WTC11 (cell line): ENCODE results near the gene SLC25A21. TPM values are rescaled to one million over a fixed set of nuclear protein-coding genes. Genes with fewer than 3 reads are reported as not detected.

Experiments
- ATAC-seq: fragments of 200-7000 bp; cut with Tn5 transposase; 2 replicates; pipeline ENCODE4 v1.10.0; 2021; ENCODE audit warnings: mild to moderate bottlenecking, moderate library complexity
- CTCF ChIA-PET: fragments of 300-600 bp; sonication (Branson Sonifier 250); formaldehyde crosslinking; loops from one replicate; lab custom pipeline; 2021; ENCODE audit warnings: antibody characterized with exemption; lab: Charles Lee
- POLR2A ChIA-PET: fragments of 350-600 bp; sonication (Branson Sonifier 250); formaldehyde crosslinking; loops from one replicate; lab custom pipeline; 2021; ENCODE audit warnings: antibody characterized with exemption; lab: Charles Lee
- DNase-seq: peaks from one replicate; pipeline ENCODE4 v3.0.0; 2021; ENCODE audit warnings: low spot score
- H3K27ac Mint-ChIP-seq: 2 replicates; pipeline ENCODE4 v1.8.0; 2021; ENCODE audit warnings: mixed read lengths
- H3K27me3 Mint-ChIP-seq: 2 replicates; pipeline ENCODE4 v1.8.0; 2021; ENCODE audit warnings: low read depth, mild to moderate bottlenecking, moderate library complexity, mixed read lengths
- H3K36me3 Mint-ChIP-seq: 2 replicates; pipeline ENCODE4 v1.8.0; 2021; ENCODE audit warnings: mixed read lengths
- H3K4me1 Mint-ChIP-seq: 2 replicates; pipeline ENCODE4 v1.8.0; 2022; ENCODE audit warnings: mixed read lengths
- H3K4me3 Mint-ChIP-seq: 2 replicates; pipeline ENCODE4 v1.8.0; 2021; ENCODE audit warnings: mild to moderate bottlenecking, moderate library complexity, mixed read lengths
- H3K9me3 Mint-ChIP-seq: 2 replicates; pipeline ENCODE4 v1.8.0; 2021; ENCODE audit warnings: mixed read lengths
- CBFB ChIP-seq: sonication (generic); formaldehyde crosslinking; IDR thresholded peaks from 2 replicates; pipeline ENCODE4 v1.8.1; 2022; ENCODE audit warnings: mild to moderate bottlenecking, low read depth, missing genetic modification reagents
- CREB1 ChIP-seq: sonication (generic); formaldehyde crosslinking; IDR thresholded peaks from 2 replicates; pipeline ENCODE4 v1.8.0; 2023; ENCODE audit warnings: mild to moderate bottlenecking, missing genetic modification reagents
- JAZF1 ChIP-seq: fragments of 250-450 bp; sonication (Bioruptor Pico); IDR thresholded peaks from 2 replicates; pipeline ENCODE4 v1.9.0; 2021; ENCODE audit warnings: moderate library complexity, mild to moderate bottlenecking, inconsistent platforms
- NR3C1 ChIP-seq: sonication (generic); formaldehyde crosslinking; conservative IDR thresholded peaks from 2 replicates; pipeline ENCODE4 v1.8.1; 2023; ENCODE audit warnings: low read depth, mild to moderate bottlenecking, missing genetic modification reagents
- PRDM15 ChIP-seq: sonication (generic); formaldehyde crosslinking; IDR thresholded peaks from 2 replicates; pipeline ENCODE4 v1.8.0; 2022; ENCODE audit warnings: missing genetic modification reagents
- SP1 ChIP-seq: sonication (generic); formaldehyde crosslinking; conservative IDR thresholded peaks from 2 replicates; pipeline ENCODE4 v1.8.1; 2022; ENCODE audit warnings: missing genetic modification reagents
- ZNF121 ChIP-seq: sonication (generic); formaldehyde crosslinking; IDR thresholded peaks from 2 replicates; pipeline ENCODE4 v1.8.0; 2023; ENCODE audit warnings: missing genetic modification reagents
- ZNF281 ChIP-seq: sonication (generic); formaldehyde crosslinking; IDR thresholded peaks from 2 replicates; pipeline ENCODE4 v1.8.0; 2023; ENCODE audit warnings: mild to moderate bottlenecking, missing genetic modification reagents
- ZNF317 ChIP-seq: sonication (generic); formaldehyde crosslinking; IDR thresholded peaks from 2 replicates; pipeline ENCODE4 v1.8.1; 2023; ENCODE audit warnings: low read depth, mild to moderate bottlenecking, moderate library complexity, missing genetic modification reagents, borderline replicate concordance
- ZNF423 ChIP-seq: fragments of 250-450 bp; sonication (Bioruptor Pico); IDR thresholded peaks from 2 replicates; pipeline ENCODE4 v2.1.2; 2022; ENCODE audit warnings: mild to moderate bottlenecking, moderate library complexity
- ZNF425 ChIP-seq: fragments of 250-450 bp; sonication (Bioruptor Pico); conservative IDR thresholded peaks from 2 replicates; pipeline ENCODE4 v1.9.0; 2021; ENCODE audit warnings: mild to moderate bottlenecking
- ZNF512 ChIP-seq: sonication (generic); formaldehyde crosslinking; IDR thresholded peaks from 2 replicates; pipeline ENCODE4 v1.8.1; 2022; ENCODE audit warnings: missing genetic modification reagents, borderline replicate concordance
- total RNA-seq: library from RNA; stranded (reverse); gene quantifications from 3 replicates; pipeline ENCODE4 v1.2.3, GENCODE V29; 2021
- TF ChIP-seq, protein P1 (sequence below): sonication (generic); formaldehyde crosslinking; IDR thresholded peaks from 2 replicates; pipeline ENCODE4 v1.8.0; 2022; ENCODE audit warnings: mild to moderate bottlenecking, missing genetic modification reagents

SLC25A21 gene
- total RNA-seq, 1 experiment from 2014 or later, result 8.2 TPM

- POLR2A ChIA-PET, result interaction anchor here (1.4 kb wide), 1 partner anchor 10 kb away, joined by 4 read pairs; no protein-coding TSS in a partner anchor
These were observed 496.2 kb downstream of the SLC25A21 start for GRCh38 chr14:36676236-36676635.

GRCh38 chr14:36675581-36675980 lies 496.8 kb downstream of the SLC25A21 start:
- H3K4me3 Mint-ChIP-seq, result no peak overlapping the region
- POLR2A ChIA-PET, result interaction anchor here (1.4 kb wide), 1 partner anchor 9 kb away, joined by 4 read pairs; no protein-coding TSS in a partner anchor
- H3K4me1 Mint-ChIP-seq, result peaks cover 34% of the 10 kb centered on the region
- H3K9me3 Mint-ChIP-seq, result no peaks in the 10 kb centered on the region
- no peak for DNase-seq
- H3K36me3 Mint-ChIP-seq, result no peaks in the 10 kb centered on the region
- CTCF ChIA-PET, result interaction anchor here (1.0 to 1.6 kb wide), 3 partner anchors 9 to 122 kb away, joined by 3 to 6 read pairs (median 5); no protein-coding TSS in a partner anchor
- ATAC-seq, result no peak
- peaks cover 29% of the 10 kb centered on the region for H3K27me3 Mint-ChIP-seq
- TF ChIP-seq ZNF317 (CRISPR knock-in tag) (no peak), ZNF121 (CRISPR knock-in tag) (no peak), NR3C1 (CRISPR knock-in tag) (no peak), ZNF425 (no peak), ZNF423 (CRISPR knock-in tag) (no peak)
- no peak overlapping the region for H3K27ac Mint-ChIP-seq

More at GRCh38 chr14:36676236-36676635, 496.2 kb downstream of the SLC25A21 start:
- no peak for TF ChIP-seq JAZF1 (CRISPR knock-in tag)
- no peak for TF ChIP-seq ZNF281
- no peak for TF ChIP-seq CBFB (CRISPR knock-in tag)
- DNase-seq, result peak; percentile 57
- Mint-ChIP-seq H3K27me3 (peaks cover 23% of the 10 kb centered on the region), H3K9me3 (no peaks in the 10 kb centered on the region), H3K4me3 (peak overlapping the region; percentile 53), H3K27ac (no peak overlapping the region), H3K4me1 (peaks cover 41% of the 10 kb centered on the region), H3K36me3 (no peaks in the 10 kb centered on the region)
- peak; percentile 88 for ATAC-seq
- CTCF ChIA-PET, result interaction anchor here (1.0 to 1.6 kb wide), 5 partner anchors 10 to 267 kb away, joined by 3 to 6 read pairs (median 5); no protein-coding TSS in a partner anchor

DNA sequence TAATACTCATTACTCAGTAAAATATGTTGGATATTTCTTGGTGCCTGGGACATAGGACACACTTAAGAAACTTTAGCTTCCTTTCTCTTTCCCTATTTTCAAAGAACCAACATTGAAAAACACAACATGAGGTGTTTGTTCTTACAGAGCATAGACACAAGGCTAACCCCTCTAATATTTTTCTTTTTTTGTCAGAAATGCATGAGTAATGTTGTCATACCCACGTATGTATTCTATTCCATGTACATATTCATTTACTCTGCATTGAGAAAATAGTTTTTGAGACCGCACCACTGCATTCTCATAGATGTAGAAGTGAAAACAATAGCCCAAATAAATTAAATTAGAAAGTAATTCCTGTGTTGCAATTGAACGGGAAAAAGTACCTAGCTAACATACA lies 497.7 kb downstream of the SLC25A21 start:
- Mint-ChIP-seq H3K27me3 (peaks cover 38% of the 10 kb centered on the region), H3K27ac (no peak overlapping the region), H3K4me3 (no peak overlapping the region), H3K9me3 (no peaks in the 10 kb centered on the region), H3K4me1 (peaks cover 29% of the 10 kb centered on the region), H3K36me3 (no peaks in the 10 kb centered on the region)
- ChIA-PET CTCF (no interaction called here), POLR2A (no interaction called here)
- ATAC-seq (no peak), DNase-seq (no peak)
- no peak for TF ChIP-seq PRDM15 (CRISPR knock-in tag)
- TF ChIP-seq ZNF512 (CRISPR knock-in tag), result no peak
- TF ChIP-seq SP1 (CRISPR knock-in tag), result no peak
- no peak for TF ChIP-seq CREB1
- TF ChIP-seq, protein P1, sequence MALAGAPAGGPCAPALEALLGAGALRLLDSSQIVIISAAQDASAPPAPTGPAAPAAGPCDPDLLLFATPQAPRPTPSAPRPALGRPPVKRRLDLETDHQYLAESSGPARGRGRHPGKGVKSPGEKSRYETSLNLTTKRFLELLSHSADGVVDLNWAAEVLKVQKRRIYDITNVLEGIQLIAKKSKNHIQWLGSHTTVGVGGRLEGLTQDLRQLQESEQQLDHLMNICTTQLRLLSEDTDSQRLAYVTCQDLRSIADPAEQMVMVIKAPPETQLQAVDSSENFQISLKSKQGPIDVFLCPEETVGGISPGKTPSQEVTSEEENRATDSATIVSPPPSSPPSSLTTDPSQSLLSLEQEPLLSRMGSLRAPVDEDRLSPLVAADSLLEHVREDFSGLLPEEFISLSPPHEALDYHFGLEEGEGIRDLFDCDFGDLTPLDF (CRISPR knock-in tag), result no peak
